ENCODE results near the gene WNK2.

WNK2 gene

GRCh38 chr9:93303806-93304573, 120.1 kb downstream of the WNK2 start:
- Histone ChIP-seq H3K4me3 (ENCODE audit: low read length in 2 of 2) (no peak overlapping the region), H2BK15ac (ENCODE audit: low read length) (no peak overlapping the region), H3K9ac (ENCODE audit: low read depth, low read length, poor library complexity) (no peak overlapping the region), H4K8ac (ENCODE audit: low read depth, low read length) (peak overlapping the region; percentile 66), H3K36me3 (replicated peaks in 1 of 2; ENCODE audit: control insufficient read depth in 2 of 2, insufficient read depth in 2 of 2, low read length in 2 of 2) (peaks cover 0 to 1% of the 10 kb centered on the region in 2 donors), H3K27ac (replicated peaks; ENCODE audit: low read length) (no peak overlapping the region), H3K23ac (ENCODE audit: low read depth, low read length, poor library complexity) (peak overlapping the region; percentile 87), H3K4ac (ENCODE audit: low read length) (no peak overlapping the region), H3K79me1 (ENCODE audit: low read depth, low read length) (peaks cover 3% of the 10 kb centered on the region), H3K27me3 (ENCODE audit: control insufficient read depth in 3 of 3, insufficient read depth in 3 of 3, low read depth in 1 of 3, low read length in 3 of 3) (no peaks in the 10 kb centered on the region), H2AFZ (ENCODE audit: low read length) (no peak overlapping the region), H4K91ac (ENCODE audit: low read depth, low read length, poor library complexity) (no peak overlapping the region), H3K9me3 (replicated peaks in 1 of 2; ENCODE audit: control insufficient read depth in 2 of 2, insufficient read depth in 1 of 2, low read depth in 1 of 2, low read length in 2 of 2) (no peaks in the 10 kb centered on the region), H3K14ac (ENCODE audit: low read length) (no peak overlapping the region), H2AK5ac (ENCODE audit: low read depth, low read length) (peak overlapping the region; percentile 66), H3K4me2 (ENCODE audit: insufficient read depth, low read length, poor library complexity, severe bottlenecking) (no peak overlapping the region), H2BK12ac (ENCODE audit: low read length) (no peak overlapping the region), H3K4me1 (ENCODE audit: control insufficient read depth in 2 of 2, insufficient read depth in 1 of 2, low read depth in 1 of 2, low read length in 2 of 2) (peaks cover 4 to 7% of the 10 kb centered on the region in 2 donors), H2BK120ac (ENCODE audit: low read depth, low read length) (no peak overlapping the region), H2BK5ac (ENCODE audit: low read length) (peak overlapping the region; percentile 44), H3K18ac (ENCODE audit: low read length) (peak overlapping the region; percentile 65)
- no peak for DNase-seq (ENCODE audit: low spot score)
- no CpG with 5 or more reads among the region's 19 CpGs for WGBS, 2 donors (ENCODE audit: extremely low coverage in 2 of 2, insufficient read length in 2 of 2, insufficient replicate concordance in 1 of 2)

GRCh38 chr9:93304574-93305496, 120.9 kb downstream of the WNK2 start:
- Histone ChIP-seq H2BK120ac (ENCODE audit: low read depth, low read length) (no peak overlapping the region), H3K23ac (ENCODE audit: low read depth, low read length, poor library complexity) (peak overlapping the region; percentile 36), H3K14ac (ENCODE audit: low read length) (no peak overlapping the region), H3K27me3 (ENCODE audit: control insufficient read depth in 3 of 3, insufficient read depth in 3 of 3, low read depth in 1 of 3, low read length in 3 of 3) (no peaks in the 10 kb centered on the region), H3K4me1 (ENCODE audit: control insufficient read depth in 2 of 2, insufficient read depth in 1 of 2, low read depth in 1 of 2, low read length in 2 of 2) (peaks cover 4 to 7% of the 10 kb centered on the region in 2 donors), H3K4me2 (ENCODE audit: insufficient read depth, low read length, poor library complexity, severe bottlenecking) (no peak overlapping the region), H2AK5ac (ENCODE audit: low read depth, low read length) (peak overlapping the region; percentile 66), H3K4ac (ENCODE audit: low read length) (no peak overlapping the region), H3K79me1 (ENCODE audit: low read depth, low read length) (peaks cover 2% of the 10 kb centered on the region), H3K18ac (ENCODE audit: low read length) (peak overlapping the region; percentile 65), H4K8ac (ENCODE audit: low read depth, low read length) (peak overlapping the region; percentile 66), H3K9me3 (replicated peaks in 1 of 2; ENCODE audit: control insufficient read depth in 2 of 2, insufficient read depth in 1 of 2, low read depth in 1 of 2, low read length in 2 of 2) (no peaks in the 10 kb centered on the region), H4K91ac (ENCODE audit: low read depth, low read length, poor library complexity) (no peak overlapping the region), H3K27ac (replicated peaks; ENCODE audit: low read length) (no peak overlapping the region), H2AFZ (ENCODE audit: low read length) (no peak overlapping the region), H3K9ac (ENCODE audit: low read depth, low read length, poor library complexity) (peak overlapping the region; percentile 34), H2BK12ac (ENCODE audit: low read length) (no peak overlapping the region), H3K4me3 (ENCODE audit: low read length in 2 of 2) (no peak overlapping the region), H2BK5ac (ENCODE audit: low read length) (no peak overlapping the region), H2BK15ac (ENCODE audit: low read length) (no peak overlapping the region), H3K36me3 (replicated peaks in 1 of 2; ENCODE audit: control insufficient read depth in 2 of 2, insufficient read depth in 2 of 2, low read length in 2 of 2) (peaks cover 0 to under 1% of the 10 kb centered on the region in 2 donors)
- no CpG with 5 or more reads among the region's 17 CpGs for WGBS, 2 donors (ENCODE audit: extremely low coverage in 2 of 2, insufficient read length in 2 of 2, insufficient replicate concordance in 1 of 2)
- DNase-seq (ENCODE audit: low spot score), result peak; percentile 50

- Histone ChIP-seq H3K14ac (ENCODE audit: low read length) (no peak overlapping the region), H3K18ac (ENCODE audit: low read length) (no peak overlapping the region), H4K8ac (ENCODE audit: low read depth, low read length) (no peak overlapping the region), H3K4me3 (ENCODE audit: low read length in 2 of 2) (no peak overlapping the region), H2BK120ac (ENCODE audit: low read depth, low read length) (no peak overlapping the region), H2BK12ac (ENCODE audit: low read length) (no peak overlapping the region), H3K9ac (ENCODE audit: low read depth, low read length, poor library complexity) (peak overlapping the region; percentile 36), H3K27me3 (ENCODE audit: control insufficient read depth in 3 of 3, insufficient read depth in 3 of 3, low read depth in 1 of 3, low read length in 3 of 3) (no peaks in the 10 kb centered on the region), H2AK5ac (ENCODE audit: low read depth, low read length) (peak overlapping the region; percentile 22), H3K79me1 (ENCODE audit: low read depth, low read length) (peaks cover 2% of the 10 kb centered on the region), H4K91ac (ENCODE audit: low read depth, low read length, poor library complexity) (no peak overlapping the region), H3K9me3 (replicated peaks in 1 of 2; ENCODE audit: control insufficient read depth in 2 of 2, insufficient read depth in 1 of 2, low read depth in 1 of 2, low read length in 2 of 2) (no peaks in the 10 kb centered on the region), H3K23ac (ENCODE audit: low read depth, low read length, poor library complexity) (no peak overlapping the region), H3K4ac (ENCODE audit: low read length) (no peak overlapping the region), H2BK5ac (ENCODE audit: low read length) (no peak overlapping the region), H3K36me3 (replicated peaks in 1 of 2; ENCODE audit: control insufficient read depth in 2 of 2, insufficient read depth in 2 of 2, low read length in 2 of 2) (no peaks in the 10 kb centered on the region), H3K27ac (replicated peaks; ENCODE audit: low read length) (no peak overlapping the region), H3K4me1 (ENCODE audit: control insufficient read depth in 2 of 2, insufficient read depth in 1 of 2, low read depth in 1 of 2, low read length in 2 of 2) (peaks cover 4% of the 10 kb centered on the region in 2 donors), H2BK15ac (ENCODE audit: low read length) (no peak overlapping the region), H3K4me2 (ENCODE audit: insufficient read depth, low read length, poor library complexity, severe bottlenecking) (no peak overlapping the region), H2AFZ (ENCODE audit: low read length) (no peak overlapping the region)
- no CpG with 5 or more reads among the region's 15 CpGs for WGBS, 2 donors (ENCODE audit: extremely low coverage in 2 of 2, insufficient read length in 2 of 2, insufficient replicate concordance in 1 of 2)
- no peak for DNase-seq (ENCODE audit: low spot score)
Measured at GRCh38 chr9:93305497-93306020, 121.6 kb downstream of the WNK2 start.

- Histone ChIP-seq H2AK5ac (ENCODE audit: low read depth, low read length) (no peak overlapping the region), H2BK5ac (ENCODE audit: low read length) (no peak overlapping the region), H3K14ac (ENCODE audit: low read length) (no peak overlapping the region), H2AFZ (ENCODE audit: low read length) (no peak overlapping the region), H3K9me3 (replicated peaks in 1 of 2; ENCODE audit: control insufficient read depth in 2 of 2, insufficient read depth in 1 of 2, low read depth in 1 of 2, low read length in 2 of 2) (no peaks in the 10 kb centered on the region), H3K4ac (ENCODE audit: low read length) (no peak overlapping the region), H4K91ac (ENCODE audit: low read depth, low read length, poor library complexity) (no peak overlapping the region), H2BK15ac (ENCODE audit: low read length) (no peak overlapping the region), H2BK120ac (ENCODE audit: low read depth, low read length) (no peak overlapping the region), H3K4me1 (ENCODE audit: control insufficient read depth in 2 of 2, insufficient read depth in 1 of 2, low read depth in 1 of 2, low read length in 2 of 2) (peaks cover 2 to 4% of the 10 kb centered on the region in 2 donors), H3K79me1 (ENCODE audit: low read depth, low read length) (peaks cover 2% of the 10 kb centered on the region), H3K36me3 (replicated peaks in 1 of 2; ENCODE audit: control insufficient read depth in 2 of 2, insufficient read depth in 2 of 2, low read length in 2 of 2) (no peaks in the 10 kb centered on the region), H3K23ac (ENCODE audit: low read depth, low read length, poor library complexity) (no peak overlapping the region), H3K4me3 (ENCODE audit: low read length in 2 of 2) (no peak overlapping the region), H3K4me2 (ENCODE audit: insufficient read depth, low read length, poor library complexity, severe bottlenecking) (no peak overlapping the region), H2BK12ac (ENCODE audit: low read length) (no peak overlapping the region), H3K18ac (ENCODE audit: low read length) (no peak overlapping the region), H4K8ac (ENCODE audit: low read depth, low read length) (no peak overlapping the region), H3K27ac (replicated peaks; ENCODE audit: low read length) (no peak overlapping the region), H3K9ac (ENCODE audit: low read depth, low read length, poor library complexity) (peak overlapping the region; percentile 36), H3K27me3 (ENCODE audit: control insufficient read depth in 3 of 3, insufficient read depth in 3 of 3, low read depth in 1 of 3, low read length in 3 of 3) (no peaks in the 10 kb centered on the region)
- no CpG with 5 or more reads among the region's 9 CpGs for WGBS, 2 donors (ENCODE audit: extremely low coverage in 2 of 2, insufficient read length in 2 of 2, insufficient replicate concordance in 1 of 2)
- no peak for DNase-seq (ENCODE audit: low spot score)
Measured at GRCh38 chr9:93306081-93306480, 122.1 kb downstream of the WNK2 start.

Measured in neuronal stem cell (in vitro differentiated cells).